Measurements from ENCODE around the gene TMEM44. TPM values are rescaled to one million over a fixed set of nuclear protein-coding genes. Genes with fewer than 3 reads are reported as not detected.
A peak's percentile ranks its signal among the peaks of the same experiment; 100 is the strongest.

Gene TMEM44
- total and polyA plus RNA-seq, 2 donors (not counting 3 experiments of a cell fraction or from before 2014, with no cell fraction given): 93.8 to 125 TPM

- POLR2A ChIA-PET: interaction anchor here (1.5 to 1.7 kb wide), 2 partner anchors 10 to 22 kb away, joined by 6 to 10 read pairs; partner anchors contain the start of gene LSG1
- CTCF ChIA-PET: interaction anchor here (0.8 to 2.4 kb wide), 6 partner anchors 10 to 57 kb away, joined by 3 to 22 read pairs (median 4); partner anchors contain the start of gene LSG1
Observed at GRCh38 chr3:194661946-194662345, 28.7 kb upstream of the TMEM44 start.

GRCh38 chr3:194661374-194661773, 28.2 kb upstream of the TMEM44 start:
- Histone ChIP-seq H3K79me2 (ENCODE audit: control insufficient read depth, insufficient read depth, low read length) (peaks cover 16% of the 10 kb centered on the region), H3K36me3 (ENCODE audit: control insufficient read depth in 2 of 2, extremely low read depth in 1 of 2, insufficient read depth in 2 of 2, low read length in 2 of 2) (peaks cover 7 to 16% of the 10 kb centered on the region in 2 experiments), H3K4me3 (replicated peaks in 1 of 3; ENCODE audit: insufficient read depth in 1 of 3, low read depth in 1 of 3, low read length in 3 of 3) (peak overlapping the region in 1 of 3 experiments; percentile 5), H3K27ac (ENCODE audit: insufficient read depth, low read depth, low read length) (peak overlapping the region; percentile 70), H3K4me1 (ENCODE audit: control insufficient read depth, extremely low read depth, insufficient read depth, low read length) (peaks cover 66% of the 10 kb centered on the region), H3K9ac (replicated peaks; ENCODE audit: extremely low read depth, insufficient read depth, low read length) (peak overlapping the region; percentile 53), H3K9me1 (replicated peaks; ENCODE audit: control insufficient read depth, extremely low read depth, insufficient read depth, low read length) (no peaks in the 10 kb centered on the region), H3K4me2 (ENCODE audit: insufficient read depth, low read length) (peak overlapping the region; percentile 80), H4K20me1 (replicated peaks; ENCODE audit: control insufficient read depth, extremely low read depth, insufficient read depth, low read length) (no peaks in the 10 kb centered on the region), H3K9me3 (replicated peaks; ENCODE audit: control insufficient read depth, insufficient read depth, low read length) (no peaks in the 10 kb centered on the region), H3K27me3 (ENCODE audit: control insufficient read depth in 2 of 2, insufficient read depth in 2 of 2, low read length in 2 of 2) (no peaks in the 10 kb centered on the region), H2AFZ (ENCODE audit: low read depth, low read length) (no peak overlapping the region)
- TF ChIP-seq CTCF (IDR thresholded peaks at IDR 0.05; ENCODE audit: extremely low read depth in 1 of 2, insufficient read depth in 1 of 2, low read depth in 1 of 2, low read length in 2 of 2) (no peak), JUN (IDR thresholded peaks at IDR 0.05; ENCODE audit: borderline replicate concordance, insufficient read depth, insufficient read length, low read depth) (no peak), POLR2A (IDR thresholded peaks at IDR 0.05; ENCODE audit: low read depth, low read length) (peak; percentile 58), FOS (IDR thresholded peaks at IDR 0.05; ENCODE audit: borderline replicate concordance, insufficient read depth, low read length) (no peak), POLR2AphosphoS5 (IDR thresholded peaks at IDR 0.05; ENCODE audit: insufficient read depth, low read depth, low read length) (peak; percentile 77), GATA2 (IDR thresholded peaks at IDR 0.05; ENCODE audit: insufficient read depth, insufficient read length, low read depth, low read length) (peak; percentile 93)
- dilution Hi-C loops (cut with MboI; ENCODE audit: extremely low pct_ligation_motif_present, low sequenced_read_pairs): no loop called here
- ChIA-PET POLR2A (interaction anchor here (1.5 to 1.7 kb wide), 2 partner anchors 10 to 21 kb away, joined by 6 to 10 read pairs; partner anchors contain the start of gene LSG1), CTCF (interaction anchor here (0.6 to 2.4 kb wide), 8 partner anchors 10 to 388 kb away, joined by 3 to 22 read pairs (median 4); partner anchors contain the start of gene LSG1)
- FAIRE-seq (peak; percentile 84), DNase-seq (ENCODE audit: low read depth, low spot score) (peak; percentile 88)
- intact Hi-C loops (cut with micrococcal nuclease): no loop called here
- no TSS peak for BruUV-seq (replicated peaks)

More at GRCh38 chr3:194661946-194662345, 28.7 kb upstream of the TMEM44 start:
- DNase-seq (ENCODE audit: low read depth, low spot score) (no peak), FAIRE-seq (no peak)
- H3K79me2 ChIP-seq (ENCODE audit: control insufficient read depth, insufficient read depth, low read length): peaks cover 16% of the 10 kb centered on the region
- BruUV-seq (replicated peaks): no TSS peak
- no peak for TF ChIP-seq JUN (IDR thresholded peaks at IDR 0.05; ENCODE audit: borderline replicate concordance, insufficient read depth, insufficient read length, low read depth)
- no peaks in the 10 kb centered on the region for H4K20me1 ChIP-seq (replicated peaks; ENCODE audit: control insufficient read depth, extremely low read depth, insufficient read depth, low read length)
- H3K4me1 ChIP-seq (ENCODE audit: control insufficient read depth, extremely low read depth, insufficient read depth, low read length): peaks cover 66% of the 10 kb centered on the region
- peak overlapping the region; percentile 80 for H3K4me2 ChIP-seq (ENCODE audit: insufficient read depth, low read length)
- no peak overlapping the region for H2AFZ ChIP-seq (ENCODE audit: low read depth, low read length)
- no peaks in the 10 kb centered on the region for H3K9me3 ChIP-seq (replicated peaks; ENCODE audit: control insufficient read depth, insufficient read depth, low read length)
- no peaks in the 10 kb centered on the region for H3K9me1 ChIP-seq (replicated peaks; ENCODE audit: control insufficient read depth, extremely low read depth, insufficient read depth, low read length)
- H3K36me3 ChIP-seq (ENCODE audit: control insufficient read depth in 2 of 2, extremely low read depth in 1 of 2, insufficient read depth in 2 of 2, low read length in 2 of 2): peaks cover 7 to 17% of the 10 kb centered on the region in 2 experiments
- intact Hi-C loops (cut with micrococcal nuclease) (no loop called here), dilution Hi-C loops (cut with MboI; ENCODE audit: extremely low pct_ligation_motif_present, low sequenced_read_pairs) (no loop called here)
- no peaks in the 10 kb centered on the region for H3K27me3 ChIP-seq (ENCODE audit: control insufficient read depth in 2 of 2, insufficient read depth in 2 of 2, low read length in 2 of 2)
- peak overlapping the region; percentile 70 for H3K27ac ChIP-seq (ENCODE audit: insufficient read depth, low read depth, low read length)
- peak overlapping the region; percentile 50 for H3K9ac ChIP-seq (replicated peaks; ENCODE audit: extremely low read depth, insufficient read depth, low read length)
- peak overlapping the region in 1 of 3 experiments; percentile 5 for H3K4me3 ChIP-seq (replicated peaks in 1 of 3; ENCODE audit: insufficient read depth in 1 of 3, low read depth in 1 of 3, low read length in 3 of 3)
